Common myeloid progenitor, CD34-positive (primary cell): Measurements from ENCODE around the gene CHRNA7.

Experiments
- CTCF ChIA-PET: fragments of 350-600 bp; sonication (Branson Sonifier 250); formaldehyde crosslinking; loops from one replicate; lab custom pipeline; 2021; ENCODE audit warnings: antibody characterized with exemption; lab: Charles Lee
- POLR2A ChIA-PET: fragments of 350-600 bp; sonication (Branson Sonifier 250); formaldehyde crosslinking; loops from one replicate; lab custom pipeline; 2021; ENCODE audit warnings: antibody characterized with exemption; lab: Charles Lee
- DNase-seq, 3 donors: peaks; one replicate each; pipeline versions ENCODE4 v3.0.0 to v3.0.0-alpha.2; 2013
- H3K27ac ChIP-seq, 2 experiments: 1 replicate in 1 of 2; 2 replicates in 1 of 2; pipeline ENCODE4 v1.7.0; 2013; ENCODE audit warnings: inconsistent platforms in 2 of 2, low read length in 2 of 2, mild to moderate bottlenecking in 2 of 2, low read depth in 1 of 2, moderate library complexity in 1 of 2; ENCODE audit not compliant: severe bottlenecking in 2 of 2, insufficient read depth in 1 of 2, poor library complexity in 1 of 2
- H3K27me3 ChIP-seq, 5 experiments: replicated peaks in 2 of 5; 1 replicate in 3 of 5; 2 replicates in 2 of 5; pipeline versions ENCODE4 v1.6.1 to v1.7.0; 2013; ENCODE audit warnings: low read length in 4 of 5, mild to moderate bottlenecking in 2 of 5, moderate library complexity in 2 of 5, inconsistent platforms in 1 of 5; ENCODE audit not compliant: insufficient read depth in 5 of 5, control insufficient read depth in 4 of 5
- H3K36me3 ChIP-seq, 4 experiments: 1 replicate in 2 of 4; 2 replicates in 2 of 4; pipeline versions ENCODE4 v1.6.1 to v1.7.0; 2013; ENCODE audit warnings: low read length in 3 of 4, control low read depth in 1 of 4, mild to moderate bottlenecking in 1 of 4; ENCODE audit not compliant: control insufficient read depth in 4 of 4, insufficient read depth in 4 of 4
- H3K4me1 ChIP-seq, 4 experiments: 1 replicate in 3 of 4; 2 replicates in 1 of 4; pipeline versions ENCODE4 v1.6.1 to v1.7.1; 2013; ENCODE audit warnings: low read length in 3 of 4, mild to moderate bottlenecking in 3 of 4, control low read depth in 1 of 4, inconsistent platforms in 1 of 4, moderate library complexity in 1 of 4; ENCODE audit not compliant: control insufficient read depth in 4 of 4, insufficient read depth in 4 of 4; ENCODE audit errors: control extremely low read depth in 1 of 4
- H3K4me3 ChIP-seq, 7 experiments: 1 replicate in 4 of 7; 2 replicates in 3 of 7; pipeline versions ENCODE4 v1.5.1 to v1.7.0; 2013; ENCODE audit warnings: mild to moderate bottlenecking in 7 of 7, low read length in 6 of 7, moderate library complexity in 6 of 7, inconsistent platforms in 2 of 7, low read depth in 2 of 7, control low read depth in 1 of 7; ENCODE audit not compliant: insufficient read depth in 4 of 7, control insufficient read depth in 1 of 7; ENCODE audit errors: extremely low read depth in 1 of 7
- H3K9me3 ChIP-seq, 5 experiments: 1 replicate in 4 of 5; 2 replicates in 1 of 5; pipeline versions ENCODE4 v1.6.1 to v1.7.1; 2013; ENCODE audit warnings: low read length in 4 of 5, mild to moderate bottlenecking in 2 of 5, inconsistent platforms in 1 of 5, low read depth in 1 of 5, moderate library complexity in 1 of 5; ENCODE audit not compliant: control insufficient read depth in 4 of 5, insufficient read depth in 2 of 5; ENCODE audit errors: control extremely low read depth in 1 of 5
- WGBS: methylation state at CpG from one replicate; pipeline ENCODE4 v1.1.5; 2013; ENCODE audit not compliant: insufficient coverage; 5-methylcytosine and 5-hydroxymethylcytosine counted together

Gene CHRNA7

DNA sequence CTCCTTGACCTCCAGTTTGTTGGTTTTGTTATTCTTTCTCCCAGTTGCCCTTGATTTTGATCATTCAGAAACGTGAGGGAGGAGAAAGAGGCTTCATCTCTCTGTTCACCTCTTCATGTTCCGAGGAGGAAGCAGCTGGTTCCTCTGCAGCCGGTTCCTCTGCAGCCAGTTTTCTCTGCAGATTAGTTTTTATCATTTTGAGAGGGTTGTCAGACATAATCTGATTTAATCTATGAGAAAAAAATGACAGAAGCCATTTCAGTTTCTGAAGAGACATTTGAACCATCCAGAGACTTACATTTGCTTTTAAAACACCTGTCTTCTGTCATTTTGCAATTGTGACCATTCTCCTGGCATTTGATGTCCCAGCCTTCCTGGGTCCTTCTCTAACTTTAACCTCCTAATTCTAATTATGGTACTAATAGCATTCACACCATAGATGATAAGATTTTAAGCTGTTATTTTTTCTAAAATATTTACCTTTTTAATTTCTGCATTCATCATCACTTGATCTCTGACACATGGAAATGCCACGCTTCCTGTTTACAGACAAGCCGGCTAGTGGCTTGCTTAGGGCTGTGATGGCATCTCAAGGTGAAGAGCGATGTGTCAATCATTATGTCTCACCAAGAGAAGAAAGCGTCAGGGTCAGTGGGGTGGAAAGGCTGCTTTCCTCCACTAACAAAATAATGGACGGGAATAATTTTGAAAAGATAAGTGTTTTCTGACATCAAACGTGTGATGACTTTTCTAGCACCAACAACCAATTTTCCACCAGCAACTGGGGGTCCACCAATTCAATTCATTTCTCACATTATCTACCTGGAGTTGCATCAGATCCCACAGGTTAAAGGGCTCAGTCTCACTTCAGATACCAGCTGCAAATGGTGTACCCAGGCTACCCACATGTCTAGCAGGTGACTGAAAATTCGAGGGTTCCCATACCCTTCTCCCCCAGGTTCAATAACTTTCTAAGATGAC is 76.4 kb downstream of the CHRNA7 start:
- WGBS = 48% methylated on average over 3 of the region's 10 CpGs
- Histone ChIP-seq H3K27ac (no peak overlapping the region), H3K36me3 (no peaks in the 10 kb centered on the region), H3K27me3 (peaks cover 0 to 1% (median 0%) of the 10 kb centered on the region in 5 experiments), H3K4me1 (peaks cover 14 to 33% (median 23%) of the 10 kb centered on the region in 4 experiments), H3K9me3 (no peaks in the 10 kb centered on the region), H3K4me3 (peak overlapping the region in 1 of 7 experiments; percentile 39)
- CTCF ChIA-PET = interaction anchor here (0.7 kb wide), 1 partner anchor 35 kb away, joined by 3 read pairs; no protein-coding TSS in a partner anchor
- peak; percentile 30 to 93 (median 85) for DNase-seq
- POLR2A ChIA-PET = no interaction called here

DNA sequence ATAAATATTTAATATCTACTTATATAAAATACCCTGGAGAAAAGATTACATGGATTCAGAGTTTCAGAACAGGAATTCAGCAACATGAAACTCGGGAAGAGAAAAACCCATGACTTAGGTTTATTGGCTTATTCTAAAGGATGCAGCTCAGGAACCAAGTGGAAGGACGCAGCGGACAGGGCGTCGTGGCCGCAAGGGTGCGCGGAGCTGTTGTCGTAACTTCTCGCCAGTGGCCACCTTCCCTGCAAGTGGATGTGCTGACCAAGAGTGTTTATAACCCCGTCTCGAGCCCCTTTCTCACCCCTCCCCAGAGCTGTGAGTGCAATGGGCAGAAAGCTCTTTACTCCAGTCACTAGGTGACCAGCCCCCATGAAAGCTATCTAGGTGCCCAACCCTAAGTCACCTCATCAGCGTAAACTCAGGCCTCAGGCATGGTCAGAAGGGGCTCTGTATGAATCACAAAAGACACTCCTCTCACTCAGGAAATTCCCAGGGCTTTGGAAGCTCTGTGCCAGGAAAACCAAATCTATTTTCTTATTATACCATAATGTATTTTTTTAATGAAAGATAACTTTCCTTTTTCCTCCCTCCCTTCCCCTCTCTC is 77.3 kb downstream of the CHRNA7 start:
- POLR2A ChIA-PET = no interaction called here
- H3K36me3 ChIP-seq = no peaks in the 10 kb centered on the region
- CTCF ChIA-PET = no interaction called here
- H3K27ac ChIP-seq = no peak overlapping the region
- WGBS = 98% methylated on average over 13 of the region's 13 CpGs
- H3K9me3 ChIP-seq = no peaks in the 10 kb centered on the region
- H3K27me3 ChIP-seq = peaks cover 0 to 1% (median 0%) of the 10 kb centered on the region in 5 experiments
- H3K4me3 ChIP-seq = no peak overlapping the region
- H3K4me1 ChIP-seq = peaks cover 14 to 33% (median 23%) of the 10 kb centered on the region in 4 experiments
- DNase-seq = no peak

DNA sequence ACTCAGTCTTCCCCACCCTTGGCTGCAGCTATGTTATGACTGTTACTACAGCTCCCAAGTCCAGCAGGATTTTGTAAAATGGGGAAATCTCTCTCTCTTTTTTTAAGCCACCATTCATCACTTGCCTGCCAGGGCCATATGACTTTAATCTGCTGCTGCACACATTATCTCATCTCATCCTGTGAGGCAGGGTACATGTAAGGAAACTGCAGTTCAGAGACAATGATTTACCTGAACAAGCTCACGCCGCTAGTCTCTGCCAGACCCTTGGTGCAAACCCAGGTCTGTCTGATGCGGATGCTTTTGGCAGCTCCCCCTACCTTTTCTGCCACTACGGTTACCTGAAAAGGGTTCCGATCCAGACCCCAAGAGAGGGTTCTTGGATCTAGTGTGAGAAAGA is 78.3 kb downstream of the CHRNA7 start:
- Histone ChIP-seq H3K27me3 (peaks cover 0 to 1% (median 0%) of the 10 kb centered on the region in 5 experiments), H3K4me1 (peaks cover 14 to 33% (median 23%) of the 10 kb centered on the region in 4 experiments), H3K36me3 (no peaks in the 10 kb centered on the region), H3K27ac (no peak overlapping the region), H3K9me3 (no peaks in the 10 kb centered on the region), H3K4me3 (no peak overlapping the region)
- ChIA-PET POLR2A (no interaction called here), CTCF (no interaction called here)
- 93% methylated on average over 3 of the region's 5 CpGs for WGBS
- no peak for DNase-seq

DNA sequence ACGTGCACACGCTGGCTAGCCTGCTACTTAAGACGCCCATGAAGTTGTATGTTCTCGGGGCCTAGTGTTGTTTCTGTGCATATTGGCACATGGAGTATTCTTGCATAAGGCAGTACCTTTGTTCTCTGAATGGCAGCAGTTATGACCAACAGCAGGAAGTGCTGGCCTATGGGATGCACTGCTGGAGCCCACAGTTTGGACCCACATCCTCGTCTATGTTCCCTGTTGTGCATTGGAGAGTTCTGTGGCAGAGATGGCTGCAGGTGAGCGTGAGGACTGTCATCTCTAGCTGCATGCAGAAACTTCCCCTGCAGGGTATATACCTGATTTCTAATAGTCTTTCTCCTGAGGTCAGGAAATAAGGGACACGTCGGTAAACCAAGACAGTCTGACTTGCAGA is 81.8 kb downstream of the CHRNA7 start:
- peaks cover 0 to 1% (median 0%) of the 10 kb centered on the region in 5 experiments for H3K27me3 ChIP-seq
- H3K27ac ChIP-seq = no peak overlapping the region
- no peak overlapping the region for H3K4me3 ChIP-seq
- 94% methylated on average over 8 of the region's 8 CpGs for WGBS
- H3K36me3 ChIP-seq = no peaks in the 10 kb centered on the region
- no peaks in the 10 kb centered on the region for H3K9me3 ChIP-seq
- ChIA-PET CTCF (interaction anchor here (1.5 kb wide), 1 partner anchor 83 kb away, joined by 3 read pairs; no protein-coding TSS in a partner anchor), POLR2A (interaction anchor here (0.8 kb wide), 1 partner anchor 1034 kb away, joined by 4 read pairs; no protein-coding TSS in a partner anchor)
- DNase-seq = no peak
- H3K4me1 ChIP-seq = peaks cover 0 to 1% (median under 1%) of the 10 kb centered on the region in 4 experiments

DNA sequence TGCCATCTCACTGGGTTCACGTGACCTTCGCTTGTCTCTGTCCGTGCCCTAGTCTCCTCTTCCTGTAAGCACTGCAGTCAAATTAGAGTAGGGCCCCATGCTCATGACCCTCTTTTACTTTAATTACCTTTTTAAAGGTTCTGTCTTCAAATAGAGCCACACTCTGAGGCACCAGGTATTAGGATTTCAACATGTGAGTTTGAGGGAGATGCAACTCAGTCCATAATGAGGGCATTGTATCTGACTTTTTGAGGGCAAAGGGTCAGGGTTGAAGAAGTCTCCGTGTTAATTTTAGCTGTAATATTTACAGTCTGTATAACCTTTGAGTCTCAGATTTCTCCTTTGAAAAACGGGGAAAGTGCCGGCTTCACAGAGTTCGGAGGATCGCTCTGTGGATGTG is 82.9 kb downstream of the CHRNA7 start:
- 100% methylated on average over 7 of the region's 8 CpGs for WGBS
- POLR2A ChIA-PET = no interaction called here

DNA sequence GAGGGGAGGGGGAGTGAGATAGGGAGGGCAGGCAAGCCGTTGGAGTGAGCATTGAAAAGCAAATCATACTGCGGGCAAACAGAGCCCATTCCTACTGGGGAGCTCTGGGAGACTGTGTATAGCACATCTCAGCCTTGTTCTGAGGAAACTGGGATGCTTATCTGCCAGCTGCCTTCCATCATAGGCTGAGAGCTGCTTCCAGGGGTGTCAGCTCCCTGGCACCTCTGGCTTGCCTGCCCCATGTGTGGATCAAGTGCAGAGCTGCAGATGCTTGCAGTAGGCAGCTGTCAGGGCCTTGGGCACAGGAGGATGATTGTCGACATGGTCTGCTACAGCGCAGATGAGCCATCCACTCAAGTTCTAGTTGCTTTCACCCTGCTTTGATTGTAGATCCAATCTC is 86.8 kb downstream of the CHRNA7 start:
- Histone ChIP-seq H3K4me1 (no peaks in the 10 kb centered on the region), H3K27ac (no peak overlapping the region), H3K27me3 (peaks cover 0 to 2% (median 0%) of the 10 kb centered on the region in 5 experiments), H3K4me3 (no peak overlapping the region), H3K36me3 (no peaks in the 10 kb centered on the region), H3K9me3 (no peaks in the 10 kb centered on the region)
- DNase-seq = no peak
- POLR2A ChIA-PET = no interaction called here
- WGBS = 96% methylated on average over 4 of the region's 4 CpGs
- CTCF ChIA-PET = no interaction called here

More for the DNA sequence above, 82.9 kb downstream of the CHRNA7 start:
- CTCF ChIA-PET = no interaction called here
- Histone ChIP-seq H3K9me3 (no peaks in the 10 kb centered on the region), H3K36me3 (no peaks in the 10 kb centered on the region), H3K27me3 (peaks cover 0 to 1% (median 0%) of the 10 kb centered on the region in 5 experiments), H3K4me1 (no peaks in the 10 kb centered on the region), H3K4me3 (no peak overlapping the region), H3K27ac (no peak overlapping the region)
- DNase-seq = no peak
